ENCODE data around the gene MAN1C1.
A peak's percentile ranks its signal among the peaks of the same experiment; 100 is the strongest.

- peak; percentile 64 for TF ChIP-seq CTCF (conservative IDR thresholded peaks at IDR 0.05)
- no peak for TF ChIP-seq ZFX (IDR thresholded peaks at IDR 0.05)
Measured at GRCh38 chr1:25619101-25619890, 2.7 kb downstream of the MAN1C1 start.

All from C4-2B (cell line).